Right lobe of liver (tissue), 6 donors: ENCODE results near the gene GP1BB. TPM values are rescaled to one million over a fixed set of nuclear protein-coding genes. Genes with fewer than 3 reads are reported as not detected.

Experiments used
- ATAC-seq, 4 donors: fragments of 200-7000 bp; cut with Tn5 transposase; one replicate each; pipeline ENCODE4 v1.9.1; 2020; ENCODE audit warnings: mild to moderate bottlenecking in 4 of 4, moderate library complexity in 4 of 4
- DNase-seq, 3 donors: peaks; one replicate each; pipeline ENCODE4 v3.0.0-alpha.2; 2020
- H3K27ac ChIP-seq, 3 donors: fragments of 200-600 bp; one replicate each; pipeline ENCODE4 v1.8.0; 2022
- H3K27me3 ChIP-seq, 2 donors: fragments of 200-600 bp; one replicate each; pipeline ENCODE4 v1.8.0; 2022
- H3K36me3 ChIP-seq, 4 donors: fragments of 200-600 bp; sonication (generic) in 1 of 4; one replicate each; pipeline versions ENCODE4 v1.5.1 to v1.8.0; 2017 to 2022; ENCODE audit warnings: control low read depth in 1 of 4
- H3K4me1 ChIP-seq, 4 donors: fragments of 200-600 bp; sonication (generic) in 1 of 4; one replicate each; pipeline versions ENCODE4 v1.5.1 to v1.8.0; 2017 to 2022; ENCODE audit warnings: control low read depth in 1 of 4
- H3K4me3 ChIP-seq, 3 donors: fragments of 200-600 bp; one replicate each; pipeline ENCODE4 v1.8.0; 2022
- H3K9me3 ChIP-seq, 4 donors: fragments of 200-600 bp; sonication (generic) in 1 of 4; one replicate each; pipeline versions ENCODE4 v1.5.1 to v1.8.0; 2017 to 2022; ENCODE audit warnings: control low read depth in 1 of 4
- CTCF ChIP-seq, 4 donors: fragments of 200-600 bp in 3 of 4; fragments of 450-650 bp in 1 of 4; IDR thresholded peaks; one replicate each; pipeline versions ENCODE4 v1.5.1 to v1.8.0; 2016 to 2022; ENCODE audit warnings: antibody characterized with exemption in 4 of 4, mild to moderate bottlenecking in 2 of 4
- POLR2A ChIP-seq: fragments of 450-650 bp; IDR thresholded peaks from one replicate; pipeline ENCODE4 v1.6.1; 2017; ENCODE audit warnings: antibody characterized with exemption, mild to moderate bottlenecking
- WGBS: methylation state at CpG from one replicate; pipeline ENCODE4 v1.1.6; 2018; ENCODE audit warnings: low coverage, low lambda C conversion rate; ENCODE audit not compliant: insufficient coverage; ENCODE audit errors: missing lambda C conversion rate; 5-methylcytosine and 5-hydroxymethylcytosine counted together
- intact Hi-C, 2 donors: fragments of 100-400 bp; cut with DNase I; formaldehyde crosslinking; loops; one replicate each; pipeline versions ENCODE4 v1.11.2 to v1.14.1; 2022
- total RNA-seq, 6 experiments: library from RNA; depleted of rRNA in 2 of 6; stranded (reverse); fragments of >200 nt in 2 of 6; fragmentation: NEBNext Ultra II Directional in 3 of 6; extraction: Animal tissue kit (Norgen Biotek cat#: 25700) in 3 of 6; gene quantifications; one replicate each; pipeline versions ENCODE4 v1.1.0 to v1.2.4, GENCODE V29; 2016 to 2023
- donor health status: DM: no; HTN: yes; CAD: no.
- donor health status: DM: no; HTN: no; CAD: no.
- donor health status: DM: no; HTN: no; CAD: no.
- donor health status: DM: no; HTN: yes; CAD: no.
- donor health status: DM: no; HTN: yes; CAD: no.

GP1BB gene
- total RNA-seq, 6 experiments from 2014 or later, result 0.15 to 1.3 (median 0.62) TPM; not detected in 1

DNA sequence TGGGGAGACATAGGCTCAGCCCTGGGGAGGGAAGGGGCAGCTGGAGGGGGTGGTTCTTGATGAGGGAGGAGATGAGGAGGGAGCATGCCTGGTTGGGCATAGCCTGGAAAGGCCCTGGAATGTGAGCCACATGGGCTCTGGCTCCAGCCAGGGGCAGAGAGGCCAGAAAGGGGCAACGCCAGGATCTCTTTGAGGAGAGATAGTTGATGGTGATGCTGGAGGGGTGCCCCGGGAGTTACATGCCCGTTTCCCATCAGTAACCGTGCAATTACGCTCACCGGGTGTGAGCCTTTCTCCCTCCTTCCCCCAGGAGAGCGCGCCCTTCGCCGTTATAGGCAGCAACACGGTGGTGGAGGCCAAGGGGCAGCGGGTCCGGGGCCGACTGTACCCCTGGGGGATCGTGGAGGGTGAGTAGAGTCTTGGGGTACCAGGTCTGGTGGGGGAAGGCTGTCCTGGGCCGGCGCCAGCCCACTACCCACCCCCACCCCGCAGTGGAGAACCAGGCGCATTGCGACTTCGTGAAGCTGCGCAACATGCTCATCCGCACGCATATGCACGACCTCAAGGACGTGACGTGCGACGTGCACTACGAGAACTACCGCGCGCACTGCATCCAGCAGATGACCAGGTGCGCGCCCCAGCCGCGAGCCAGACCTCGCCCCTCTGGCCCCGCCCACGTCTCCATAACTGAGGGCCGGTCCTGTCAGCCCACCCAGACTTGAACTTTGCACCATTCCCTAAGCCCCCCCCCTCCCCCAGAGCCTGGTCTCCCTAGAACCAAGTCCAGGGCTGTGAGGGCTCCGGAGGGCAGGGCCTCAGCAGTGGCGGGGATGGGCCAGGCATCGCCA lies 1.8 kb upstream of the GP1BB start:
- H3K4me1 ChIP-seq, result peaks cover 0 to 22% (median 0%) of the 10 kb centered on the region in 4 donors
- no peaks in the 10 kb centered on the region for H3K9me3 ChIP-seq
- intact Hi-C loops, result no loop called here
- no peak overlapping the region for H3K4me3 ChIP-seq
- DNase-seq (no peak), ATAC-seq (no peak)
- H3K27me3 ChIP-seq, result peaks cover 0 to 22% of the 10 kb centered on the region in 2 donors
- no peaks in the 10 kb centered on the region for H3K36me3 ChIP-seq
- TF ChIP-seq CTCF (IDR thresholded peaks at IDR 0.05), result no peak
- no peak overlapping the region for H3K27ac ChIP-seq
- 44% methylated on average over 12 of the region's 44 CpGs for WGBS

GRCh38 chr22:19722178-19722981 lies 959 bp upstream of the GP1BB start:
- intact Hi-C loops, result no loop called here
- Histone ChIP-seq H3K27me3 (peaks cover 0 to 22% of the 10 kb centered on the region in 2 donors), H3K4me3 (no peak overlapping the region), H3K9me3 (no peaks in the 10 kb centered on the region), H3K36me3 (no peaks in the 10 kb centered on the region), H3K27ac (no peak overlapping the region), H3K4me1 (peaks cover 0 to 22% (median 0%) of the 10 kb centered on the region in 4 donors)
- no peak for DNase-seq
- TF ChIP-seq CTCF (IDR thresholded peaks at IDR 0.05) (no peak), POLR2A (no peak)
- 10% methylated on average over 5 of the region's 60 CpGs for WGBS
- ATAC-seq, result no peak

- intact Hi-C loops, result no loop called here
- TF ChIP-seq CTCF (IDR thresholded peaks at IDR 0.05) (no peak), POLR2A (no peak)
- Histone ChIP-seq H3K27ac (no peak overlapping the region), H3K36me3 (no peaks in the 10 kb centered on the region), H3K27me3 (peaks cover 0 to 22% of the 10 kb centered on the region in 2 donors), H3K4me1 (peaks cover 0 to 22% (median 0%) of the 10 kb centered on the region in 4 donors), H3K9me3 (no peaks in the 10 kb centered on the region), H3K4me3 (no peak overlapping the region)
- WGBS, result 16% methylated on average over 8 of the region's 15 CpGs
- ATAC-seq (no peak), DNase-seq (no peak)
These were observed 432 bp upstream of the GP1BB start for GRCh38 chr22:19722982-19723231.

GRCh38 chr22:19723983-19724827 lies 866 bp downstream of the GP1BB start:
- H3K27ac ChIP-seq, result no peak overlapping the region
- DNase-seq, result no peak
- H3K27me3 ChIP-seq, result peaks cover 0 to 22% of the 10 kb centered on the region in 2 donors
- peak in 1 of 4 donors; percentile 27 for ATAC-seq
- TF ChIP-seq CTCF (IDR thresholded peaks at IDR 0.05) (no peak), POLR2A (no peak)
- peak overlapping the region in 1 of 3 donors; percentile 21 for H3K4me3 ChIP-seq
- no peaks in the 10 kb centered on the region for H3K9me3 ChIP-seq
- peaks cover 0 to 15% (median 0%) of the 10 kb centered on the region in 4 donors for H3K4me1 ChIP-seq
- no peaks in the 10 kb centered on the region for H3K36me3 ChIP-seq
- 8% methylated on average over 2 of the region's 89 CpGs for WGBS
- intact Hi-C loops, result no loop called here
